ENCODE data around the gene SNAI1. TPM values are rescaled to one million over a fixed set of nuclear protein-coding genes. Genes with fewer than 3 reads are reported as not detected.

Gene SNAI1
- total and polyA plus RNA-seq, 2 of the 4 experiments (the other 2 are of a cell fraction), result 0.54 to 13.7 TPM

DNA sequence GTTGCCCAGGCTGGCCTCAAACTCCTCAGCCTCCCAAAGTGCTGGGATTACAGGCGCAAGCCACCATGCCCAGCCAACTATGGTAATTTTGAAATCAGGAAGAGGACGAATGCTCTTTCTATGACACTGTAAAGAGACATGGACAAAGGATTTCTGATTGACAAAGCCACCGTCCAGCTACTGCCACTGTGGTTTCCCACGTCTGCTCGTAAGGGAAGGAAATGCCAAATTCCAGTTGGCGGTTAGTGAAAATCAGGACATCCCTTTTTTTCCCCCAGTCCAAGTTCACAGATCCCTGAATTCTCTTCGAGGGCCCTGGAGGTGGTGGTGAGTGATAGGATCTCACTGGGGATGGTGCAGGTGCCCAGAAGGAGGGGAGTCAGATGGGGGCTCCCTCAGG is 31.2 kb downstream of the SNAI1 start:
- TF ChIP-seq MAZ (IDR thresholded peaks at IDR 0.05; ENCODE audit: borderline replicate concordance, low read depth, low read length) (no peak), FOS (IDR thresholded peaks at IDR 0.05; ENCODE audit: low read depth, low read length) (no peak), RAD21 (IDR thresholded peaks at IDR 0.05; ENCODE audit: low read length) (no peak), NFE2L2 (IDR thresholded peaks at IDR 0.05; ENCODE audit: low read depth, low read length) (no peak), RCOR1 (IDR thresholded peaks at IDR 0.05; ENCODE audit: insufficient replicate concordance, low read length) (no peak), SMC3 (IDR thresholded peaks at IDR 0.05; ENCODE audit: low read depth, low read length) (no peak), CHD1 (IDR thresholded peaks at IDR 0.05; ENCODE audit: low read depth, low read length) (no peak), POLR2A (IDR thresholded peaks at IDR 0.05; ENCODE audit: low read depth, low read length) (no peak), BHLHE40 (IDR thresholded peaks at IDR 0.05; ENCODE audit: low read depth, low read length) (no peak)
- in situ Hi-C loops (cut with MboI; ENCODE audit: low sequenced_read_pairs) (no loop called here), dilution Hi-C loops (cut with HindIII; ENCODE audit: low sequenced_read_pairs, unreplicated experiment) (no loop called here), intact Hi-C loops (cut with micrococcal nuclease) (no loop called here)
- DNase-seq (no peak), ATAC-seq (ENCODE audit: low read depth) (no peak)
- H3K14ac ChIP-seq (replicated peaks; ENCODE audit: low read depth, low read length), result no peak overlapping the region
- H4K20me1 ChIP-seq (ENCODE audit: insufficient read depth, low read length), result no peaks in the 10 kb centered on the region
- no peaks in the 10 kb centered on the region for H3K9me3 ChIP-seq (ENCODE audit: control insufficient read depth, insufficient read depth, low read length)
- no peaks in the 10 kb centered on the region for H3K36me3 ChIP-seq (ENCODE audit: control insufficient read depth, insufficient read depth, low read length)
- H3K79me1 ChIP-seq (ENCODE audit: low read depth in 1 of 2, low read length in 2 of 2), result no peaks in the 10 kb centered on the region
- no peak overlapping the region for H3K4me2 ChIP-seq (ENCODE audit: low read depth, low read length)
- no peak overlapping the region for H2BK20ac ChIP-seq (ENCODE audit: low read depth, low read length)
- H2BK15ac ChIP-seq (ENCODE audit: low read depth, low read length), result no peak overlapping the region
- no peak overlapping the region for H3K4ac ChIP-seq (ENCODE audit: low read depth, low read length)
- H2AK5ac ChIP-seq (ENCODE audit: low read depth, low read length), result no peak overlapping the region
- H4K5ac ChIP-seq (ENCODE audit: low read depth, low read length), result no peak overlapping the region
- CTCF ChIA-PET, result no interaction called here
- no peak overlapping the region for H3K9ac ChIP-seq (ENCODE audit: low read depth, low read length)
- H3K23ac ChIP-seq (ENCODE audit: low read depth, low read length), result no peak overlapping the region
- H3K27me3 ChIP-seq (ENCODE audit: control insufficient read depth, insufficient read depth, low read length), result no peaks in the 10 kb centered on the region; the same call in 1 of the 2 replicates
- peak overlapping the region; percentile 42 for H2AK9ac ChIP-seq (replicated peaks; ENCODE audit: low read depth, low read length, poor library complexity)
- H4K8ac ChIP-seq (ENCODE audit: low read depth in 2 of 2, low read length in 2 of 2), result no peak overlapping the region
- no peak overlapping the region for H3K18ac ChIP-seq (ENCODE audit: low read depth, low read length)
- no peak overlapping the region for H2BK5ac ChIP-seq (ENCODE audit: low read depth, low read length, poor library complexity, severe bottlenecking)
- POLR2A ChIA-PET (ENCODE audit: unreplicated experiment), result no interaction called here
- H2BK120ac ChIP-seq (ENCODE audit: low read depth, low read length), result no peak overlapping the region
- 90% methylated on average over 2 of the region's 7 CpGs; no CpG with 5 or more reads in 1 of the 2 experiments for WGBS, 2 experiments (ENCODE audit: extremely low coverage in 2 of 2, insufficient read length in 1 of 2)
- H2AFZ ChIP-seq (replicated peaks; ENCODE audit: low read length, poor library complexity), result no peak overlapping the region
- H3K56ac ChIP-seq (ENCODE audit: extremely low read depth, insufficient read depth, low read length), result no peak overlapping the region
- no TSS peak for BruUV-seq (replicated peaks)
- no peaks in the 10 kb centered on the region for H3K4me1 ChIP-seq (ENCODE audit: control insufficient read depth, insufficient read depth, low read length)
- no peak overlapping the region for H3K27ac ChIP-seq (ENCODE audit: insufficient read depth, low read length)
- no peak overlapping the region for H3K4me3 ChIP-seq (ENCODE audit: insufficient read depth, low read depth, low read length)
- no peak overlapping the region for H4K91ac ChIP-seq (ENCODE audit: insufficient read depth, low read depth, low read length)
- no peaks in the 10 kb centered on the region for H3K9me1 ChIP-seq (ENCODE audit: insufficient read depth, low read length)

Measured in IMR-90 (cell line).